A673 (cell line): ENCODE measurements around the gene RILPL2. TPM values are rescaled to one million over a fixed set of nuclear protein-coding genes. Genes with fewer than 3 reads are reported as not detected.

Source experiments
- BruUV-seq: library from RNA; stranded (reverse); fragments of 400-500 nt; replicated peaks from 2 replicates; lab custom pipeline; 2021; lab: Mats Ljungman, UMichigan
- CTCF ChIA-PET: fragments of 300-600 bp; sonication (Branson Sonifier 250); formaldehyde crosslinking; loops from one replicate; lab custom pipeline; 2022; ENCODE audit warnings: antibody characterized with exemption; lab: Charles Lee
- POLR2A ChIA-PET: fragments of 300-600 bp; sonication (Branson Sonifier 250); formaldehyde crosslinking; loops from one replicate; lab custom pipeline; 2022; ENCODE audit warnings: antibody characterized with exemption; ENCODE audit not compliant: low non-redundant PET; lab: Charles Lee
- DNase-seq: peaks from one replicate; pipeline ENCODE4 v3.0.0-alpha.2; 2015; ENCODE audit warnings: low spot score
- H3K27ac ChIP-seq: fragments of 200-600 bp; sonication (generic); 2 replicates; pipeline ENCODE4 v1.5.1; 2016; ENCODE audit warnings: mixed run types, low read depth, mild to moderate bottlenecking, mixed read lengths, antibody characterized with exemption, low read length; ENCODE audit not compliant: poor library complexity, severe bottlenecking
- H3K27me3 ChIP-seq: fragments of 200-600 bp; sonication (generic); replicated peaks from 2 replicates; pipeline ENCODE4 v1.6.1; 2017; ENCODE audit warnings: mixed run types, low read depth, mild to moderate bottlenecking, mixed read lengths, antibody characterized with exemption, low read length; ENCODE audit not compliant: insufficient read depth, poor library complexity
- H3K36me3 ChIP-seq: fragments of 200-600 bp; sonication (generic); 2 replicates; pipeline ENCODE4 v1.6.1; 2016; ENCODE audit warnings: mixed run types, mild to moderate bottlenecking, mixed read lengths, antibody characterized with exemption, low read length; ENCODE audit not compliant: insufficient read depth, poor library complexity, severe bottlenecking
- H3K4me1 ChIP-seq: fragments of 200-600 bp; sonication (generic); 2 replicates; pipeline ENCODE4 v1.6.1; 2017; ENCODE audit warnings: mixed run types, mild to moderate bottlenecking, mixed read lengths, antibody characterized with exemption, low read length; ENCODE audit not compliant: insufficient read depth, poor library complexity, severe bottlenecking
- H3K4me3 ChIP-seq: fragments of 200-600 bp; sonication (generic); 2 replicates; pipeline ENCODE4 v1.5.1; 2016; ENCODE audit warnings: low read depth, mixed run types, mild to moderate bottlenecking, mixed read lengths, low read length; ENCODE audit not compliant: poor library complexity, severe bottlenecking
- H3K9me3 ChIP-seq: fragments of 200-600 bp; sonication (generic); 2 replicates; pipeline ENCODE4 v1.6.1; 2016; ENCODE audit warnings: mixed run types, low read depth, mild to moderate bottlenecking, mixed read lengths, antibody characterized with exemption, low read length; ENCODE audit not compliant: poor library complexity, severe bottlenecking
- EZH2 ChIP-seq: fragments of 200-600 bp; sonication (generic); IDR thresholded peaks from 2 replicates; pipeline ENCODE4 v1.6.1; 2017; ENCODE audit warnings: borderline replicate concordance, low read depth, mild to moderate bottlenecking, mixed read lengths, antibody characterized with exemption, low read length; ENCODE audit not compliant: poor library complexity, severe bottlenecking
- intact Hi-C: fragments of 100-400 bp; cut with micrococcal nuclease; formaldehyde crosslinking; loops from one replicate; pipeline ENCODE4 v1.10.0; 2022; ENCODE audit not compliant: unreplicated experiment
- total RNA-seq: library from RNA; stranded (reverse); gene quantifications from 2 replicates; pipeline ENCODE4 v1.2.3, GENCODE V29; 2021
- TF ChIP-seq, protein P1 (sequence below): fragments of 300-800, 200-600 bp; sonication (generic); conservative IDR thresholded peaks from 2 replicates; pipeline ENCODE4 v1.5.1; 2017; ENCODE audit warnings: low read depth, mild to moderate bottlenecking, antibody characterized with exemption, low read length, moderate library complexity, mixed read lengths

The RILPL2 gene
- total RNA-seq, 1 experiment from 2014 or later, result 1.7 TPM

DNA sequence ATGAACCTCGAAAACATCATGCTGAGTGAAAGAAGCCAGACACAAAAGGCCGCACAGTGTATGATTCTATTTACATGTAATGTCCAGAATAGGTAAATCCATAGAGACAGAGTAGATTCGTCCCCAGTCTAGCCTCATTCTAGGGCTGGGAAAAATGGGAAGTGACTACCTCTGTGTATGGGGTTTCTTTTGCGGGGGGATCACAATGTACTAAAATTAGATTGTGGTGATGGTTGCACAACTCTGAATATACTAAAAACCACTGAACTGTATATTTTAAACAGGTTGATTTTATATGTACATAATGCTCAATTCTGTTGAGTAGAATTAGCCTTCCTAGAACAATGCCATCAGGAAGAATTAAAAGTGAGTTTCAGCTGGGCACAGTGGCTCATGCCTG lies 6.3 kb upstream of the RILPL2 start:
- intact Hi-C loops, result no loop called here
- Histone ChIP-seq H3K27ac (no peak overlapping the region), H3K4me3 (no peak overlapping the region), H3K36me3 (no peaks in the 10 kb centered on the region), H3K9me3 (no peaks in the 10 kb centered on the region), H3K4me1 (no peaks in the 10 kb centered on the region), H3K27me3 (no peaks in the 10 kb centered on the region)
- CTCF ChIA-PET, result no interaction called here
- no peak for TF ChIP-seq EZH2
- TF ChIP-seq, protein P1, sequence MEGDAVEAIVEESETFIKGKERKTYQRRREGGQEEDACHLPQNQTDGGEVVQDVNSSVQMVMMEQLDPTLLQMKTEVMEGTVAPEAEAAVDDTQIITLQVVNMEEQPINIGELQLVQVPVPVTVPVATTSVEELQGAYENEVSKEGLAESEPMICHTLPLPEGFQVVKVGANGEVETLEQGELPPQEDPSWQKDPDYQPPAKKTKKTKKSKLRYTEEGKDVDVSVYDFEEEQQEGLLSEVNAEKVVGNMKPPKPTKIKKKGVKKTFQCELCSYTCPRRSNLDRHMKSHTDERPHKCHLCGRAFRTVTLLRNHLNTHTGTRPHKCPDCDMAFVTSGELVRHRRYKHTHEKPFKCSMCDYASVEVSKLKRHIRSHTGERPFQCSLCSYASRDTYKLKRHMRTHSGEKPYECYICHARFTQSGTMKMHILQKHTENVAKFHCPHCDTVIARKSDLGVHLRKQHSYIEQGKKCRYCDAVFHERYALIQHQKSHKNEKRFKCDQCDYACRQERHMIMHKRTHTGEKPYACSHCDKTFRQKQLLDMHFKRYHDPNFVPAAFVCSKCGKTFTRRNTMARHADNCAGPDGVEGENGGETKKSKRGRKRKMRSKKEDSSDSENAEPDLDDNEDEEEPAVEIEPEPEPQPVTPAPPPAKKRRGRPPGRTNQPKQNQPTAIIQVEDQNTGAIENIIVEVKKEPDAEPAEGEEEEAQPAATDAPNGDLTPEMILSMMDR, result no peak
- no TSS peak for BruUV-seq
- no peak for DNase-seq
- POLR2A ChIA-PET, result no interaction called here

DNA sequence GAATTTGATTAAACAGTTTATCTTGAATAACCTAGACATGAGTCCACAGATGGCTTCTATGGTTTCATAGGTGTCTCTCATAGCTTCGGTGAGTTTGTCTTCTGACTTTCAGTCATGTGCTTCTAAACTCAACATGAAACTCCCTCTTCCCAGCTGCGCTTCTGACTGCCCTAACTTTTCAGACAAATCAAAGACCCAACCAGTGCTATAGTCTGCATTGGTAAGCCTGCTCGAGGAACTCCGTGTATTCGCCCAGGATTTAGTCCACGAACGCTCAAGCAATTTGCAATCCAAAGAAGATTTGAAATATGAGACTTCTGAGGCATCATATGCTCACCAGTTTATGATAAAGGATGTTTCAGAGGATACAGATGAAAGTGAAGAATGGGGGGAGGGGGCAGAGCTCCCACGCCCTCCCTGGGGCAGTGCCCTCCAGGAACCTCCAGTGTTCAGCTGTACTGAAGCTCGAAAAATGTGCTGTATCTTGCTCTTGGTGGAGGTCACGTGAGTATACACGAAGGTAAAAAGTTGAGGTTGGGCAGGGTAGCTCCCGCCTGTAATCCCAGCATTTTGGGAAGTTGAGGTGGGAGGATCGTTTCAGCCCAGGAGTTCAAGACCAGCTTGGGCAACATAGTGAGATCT lies 5.2 kb upstream of the RILPL2 start:
- TF ChIP-seq EZH2, result no peak
- TF ChIP-seq, protein P1, result no peak
- ChIA-PET CTCF (no interaction called here), POLR2A (no interaction called here)
- Histone ChIP-seq H3K4me3 (no peak overlapping the region), H3K27me3 (no peaks in the 10 kb centered on the region), H3K9me3 (no peaks in the 10 kb centered on the region), H3K27ac (no peak overlapping the region), H3K4me1 (no peaks in the 10 kb centered on the region), H3K36me3 (no peaks in the 10 kb centered on the region)
- no peak for DNase-seq
- no TSS peak for BruUV-seq
- intact Hi-C loops, result no loop called here

DNA sequence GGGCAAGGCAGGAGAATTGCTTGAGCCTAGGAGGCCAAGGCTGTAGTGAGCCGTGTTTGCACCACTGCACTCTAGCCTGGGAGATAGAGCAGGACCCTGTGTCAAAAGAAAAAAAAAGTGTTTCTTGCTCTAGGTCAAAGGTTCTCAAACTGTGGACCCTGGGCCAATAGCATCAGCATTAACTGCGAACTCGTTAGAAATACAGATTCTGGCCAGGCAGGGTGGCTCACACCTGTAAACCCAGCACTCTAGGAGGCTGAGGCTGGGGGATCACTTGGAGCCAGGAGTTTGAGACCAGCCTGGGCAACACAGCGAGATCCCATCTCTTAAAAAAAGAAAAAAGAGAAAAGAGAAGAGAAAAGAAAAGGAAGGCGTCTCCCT lies 858 bp downstream of the RILPL2 start:
- Histone ChIP-seq H3K4me1 (no peaks in the 10 kb centered on the region), H3K4me3 (peak overlapping the region; percentile 79), H3K27ac (no peak overlapping the region), H3K27me3 (no peaks in the 10 kb centered on the region), H3K36me3 (no peaks in the 10 kb centered on the region), H3K9me3 (no peaks in the 10 kb centered on the region)
- ChIA-PET CTCF (no interaction called here), POLR2A (no interaction called here)
- intact Hi-C loops, result no loop called here
- DNase-seq, result no peak
- no TSS peak for BruUV-seq
- TF ChIP-seq, protein P1, result no peak
- TF ChIP-seq EZH2, result no peak
